ENCODE data around the gene NPAS3.
A peak's percentile ranks its signal among the peaks of the same experiment; 100 is the strongest.

NPAS3 gene

DNA sequence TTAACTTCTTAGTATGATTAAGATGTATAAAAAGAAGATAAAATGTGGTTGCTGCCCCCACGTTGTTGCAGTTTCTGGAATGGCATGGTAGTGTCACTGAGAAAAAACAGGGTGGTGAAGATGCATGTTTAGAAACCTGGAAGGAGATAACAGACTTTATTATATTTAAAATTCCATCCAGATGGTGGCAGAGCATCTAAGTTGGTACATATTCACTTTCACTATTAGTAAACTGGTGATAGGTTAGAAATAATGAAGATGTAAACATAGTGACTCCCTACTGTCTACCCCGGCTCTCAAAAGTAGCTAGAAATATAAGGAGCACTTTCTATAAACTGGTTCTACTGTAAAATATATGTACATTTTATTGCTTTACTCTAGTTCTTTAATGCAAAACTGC, 279.3 kb downstream of the NPAS3 start:
- Mint-ChIP-seq H3K36me3 (ENCODE audit: low read depth) (peaks cover 8% of the 10 kb centered on the region), H3K27me3 (ENCODE audit: low read depth) (no peaks in the 10 kb centered on the region), H3K4me1 (no peaks in the 10 kb centered on the region), H3K9me3 (no peaks in the 10 kb centered on the region), H3K27ac (no peak overlapping the region), H3K4me3 (no peak overlapping the region)
- TF ChIP-seq, protein P1, sequence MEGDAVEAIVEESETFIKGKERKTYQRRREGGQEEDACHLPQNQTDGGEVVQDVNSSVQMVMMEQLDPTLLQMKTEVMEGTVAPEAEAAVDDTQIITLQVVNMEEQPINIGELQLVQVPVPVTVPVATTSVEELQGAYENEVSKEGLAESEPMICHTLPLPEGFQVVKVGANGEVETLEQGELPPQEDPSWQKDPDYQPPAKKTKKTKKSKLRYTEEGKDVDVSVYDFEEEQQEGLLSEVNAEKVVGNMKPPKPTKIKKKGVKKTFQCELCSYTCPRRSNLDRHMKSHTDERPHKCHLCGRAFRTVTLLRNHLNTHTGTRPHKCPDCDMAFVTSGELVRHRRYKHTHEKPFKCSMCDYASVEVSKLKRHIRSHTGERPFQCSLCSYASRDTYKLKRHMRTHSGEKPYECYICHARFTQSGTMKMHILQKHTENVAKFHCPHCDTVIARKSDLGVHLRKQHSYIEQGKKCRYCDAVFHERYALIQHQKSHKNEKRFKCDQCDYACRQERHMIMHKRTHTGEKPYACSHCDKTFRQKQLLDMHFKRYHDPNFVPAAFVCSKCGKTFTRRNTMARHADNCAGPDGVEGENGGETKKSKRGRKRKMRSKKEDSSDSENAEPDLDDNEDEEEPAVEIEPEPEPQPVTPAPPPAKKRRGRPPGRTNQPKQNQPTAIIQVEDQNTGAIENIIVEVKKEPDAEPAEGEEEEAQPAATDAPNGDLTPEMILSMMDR (IDR thresholded peaks at IDR 0.05; ENCODE audit: unreplicated experiment in 3 of 3): no peak

DNA sequence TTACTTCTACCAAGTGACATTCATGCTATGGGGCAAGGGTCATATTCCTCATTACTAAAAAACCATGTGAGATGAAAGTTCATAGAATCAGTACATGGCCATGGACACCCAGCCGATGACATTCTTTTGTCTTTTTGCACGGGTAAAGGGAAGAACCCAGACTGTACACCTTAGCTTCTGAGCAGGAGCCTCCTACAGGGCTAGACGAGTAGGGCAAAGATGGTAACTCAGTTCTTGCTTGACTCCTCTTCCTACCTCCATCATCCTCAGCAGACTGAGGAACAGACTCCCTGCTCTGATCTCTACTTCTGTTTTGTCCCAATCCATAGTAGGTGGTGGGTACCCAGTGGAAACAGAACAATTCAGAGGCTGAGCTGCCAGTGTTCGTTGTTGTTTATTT, 281.3 kb downstream of the NPAS3 start:
- Mint-ChIP-seq H3K9me3 (no peaks in the 10 kb centered on the region), H3K27ac (no peak overlapping the region), H3K27me3 (ENCODE audit: low read depth) (no peaks in the 10 kb centered on the region), H3K36me3 (ENCODE audit: low read depth) (peaks cover 8% of the 10 kb centered on the region), H3K4me3 (no peak overlapping the region), H3K4me1 (no peaks in the 10 kb centered on the region)
- TF ChIP-seq, protein P1 (IDR thresholded peaks at IDR 0.05; ENCODE audit: unreplicated experiment in 3 of 3): no peak

DNA sequence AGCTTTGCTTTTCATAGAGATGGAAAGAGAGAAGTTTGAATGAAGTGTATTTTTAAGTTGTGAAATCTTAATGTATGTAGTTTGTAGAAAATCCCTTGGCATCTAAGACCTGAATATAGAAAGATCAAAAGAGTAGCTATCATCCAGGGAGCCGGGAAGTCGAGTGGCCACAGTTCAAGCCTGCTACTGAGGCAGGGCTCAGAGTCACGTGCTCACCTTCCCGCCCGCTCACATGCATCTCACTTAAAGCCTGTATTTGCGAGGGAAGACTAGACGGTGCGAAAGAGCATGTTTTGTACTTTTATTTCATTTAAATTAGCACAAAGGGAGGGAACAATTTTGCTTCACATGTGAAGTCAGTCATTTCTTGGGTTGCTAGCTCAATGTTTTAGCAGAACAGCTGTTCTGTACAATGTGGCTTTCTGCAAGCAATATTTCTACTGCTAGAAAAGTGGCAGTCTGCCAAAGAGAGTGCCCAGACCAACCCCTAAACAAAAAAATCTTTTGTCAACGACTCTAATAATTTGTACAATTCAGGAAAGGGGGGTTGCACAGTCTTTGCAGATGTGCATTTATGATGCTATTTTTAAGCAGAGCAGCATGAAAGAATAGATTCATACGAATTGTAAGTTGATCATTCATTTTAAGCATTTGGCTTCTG, 290.7 kb downstream of the NPAS3 start:
- Mint-ChIP-seq H3K9me3 (no peaks in the 10 kb centered on the region), H3K36me3 (ENCODE audit: low read depth) (no peaks in the 10 kb centered on the region), H3K4me3 (peak overlapping the region in 1 of 3 experiments; percentile 62), H3K27ac (peak overlapping the region in 2 of 3 experiments; percentile 53 to 58), H3K4me1 (peaks cover 17% of the 10 kb centered on the region), H3K27me3 (ENCODE audit: low read depth) (peaks cover 3% of the 10 kb centered on the region)
- TF ChIP-seq, protein P1 (IDR thresholded peaks at IDR 0.05; ENCODE audit: unreplicated experiment in 3 of 3): no peak

DNA sequence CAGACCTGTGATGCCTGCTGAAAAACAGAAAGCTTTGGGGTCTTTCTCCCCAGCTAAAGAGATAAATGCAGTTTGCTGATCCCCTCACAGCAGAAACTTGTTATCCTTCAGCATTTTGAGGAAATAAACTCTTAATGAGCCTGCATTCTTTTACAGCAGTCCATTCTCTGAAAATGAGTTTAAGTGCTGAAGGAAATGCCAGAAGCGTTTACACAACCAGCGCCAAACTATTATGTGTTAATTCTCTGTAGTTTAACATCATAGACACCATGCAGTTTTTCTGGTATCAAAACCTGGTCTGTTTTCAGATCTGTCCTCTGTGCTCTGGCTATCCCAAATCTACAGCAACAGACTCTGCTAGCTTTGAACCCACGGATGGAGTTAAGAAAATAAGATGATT, 291.3 kb downstream of the NPAS3 start:
- peaks cover 3% of the 10 kb centered on the region for H3K27me3 Mint-ChIP-seq (ENCODE audit: low read depth)
- H3K36me3 Mint-ChIP-seq (ENCODE audit: low read depth): no peaks in the 10 kb centered on the region
- H3K4me1 Mint-ChIP-seq: peaks cover 17% of the 10 kb centered on the region
- H3K9me3 Mint-ChIP-seq: no peaks in the 10 kb centered on the region
- TF ChIP-seq, protein P1 (IDR thresholded peaks at IDR 0.05; ENCODE audit: unreplicated experiment in 3 of 3): no peak
- H3K4me3 Mint-ChIP-seq: no peak overlapping the region
- peak overlapping the region in 1 of 3 experiments; percentile 27 for H3K27ac Mint-ChIP-seq

DNA sequence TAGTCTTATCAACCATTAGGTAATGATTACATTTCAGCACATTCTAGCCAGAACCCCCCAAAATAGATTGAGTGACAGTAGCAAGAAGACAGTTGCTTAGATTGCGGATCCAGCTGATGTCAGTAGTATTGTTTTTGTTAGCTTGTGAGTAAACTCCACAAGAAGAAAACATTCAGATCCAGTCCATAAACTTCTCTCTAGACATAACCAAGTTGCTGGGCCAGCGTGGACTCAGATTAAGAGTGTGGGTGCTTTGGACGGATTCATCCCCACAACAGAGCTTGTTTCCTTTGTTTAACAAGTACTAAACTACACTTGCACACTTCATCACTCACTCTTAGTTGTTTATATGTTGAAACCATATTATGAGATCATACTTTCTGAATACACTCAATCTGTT, 293.4 kb downstream of the NPAS3 start:
- H3K4me3 Mint-ChIP-seq: no peak overlapping the region
- H3K4me1 Mint-ChIP-seq: peaks cover 17% of the 10 kb centered on the region
- peaks cover 3% of the 10 kb centered on the region for H3K27me3 Mint-ChIP-seq (ENCODE audit: low read depth)
- no peaks in the 10 kb centered on the region for H3K9me3 Mint-ChIP-seq
- TF ChIP-seq, protein P1 (IDR thresholded peaks at IDR 0.05; ENCODE audit: unreplicated experiment in 3 of 3): no peak
- H3K36me3 Mint-ChIP-seq (ENCODE audit: low read depth): no peaks in the 10 kb centered on the region
- no peak overlapping the region for H3K27ac Mint-ChIP-seq

DNA sequence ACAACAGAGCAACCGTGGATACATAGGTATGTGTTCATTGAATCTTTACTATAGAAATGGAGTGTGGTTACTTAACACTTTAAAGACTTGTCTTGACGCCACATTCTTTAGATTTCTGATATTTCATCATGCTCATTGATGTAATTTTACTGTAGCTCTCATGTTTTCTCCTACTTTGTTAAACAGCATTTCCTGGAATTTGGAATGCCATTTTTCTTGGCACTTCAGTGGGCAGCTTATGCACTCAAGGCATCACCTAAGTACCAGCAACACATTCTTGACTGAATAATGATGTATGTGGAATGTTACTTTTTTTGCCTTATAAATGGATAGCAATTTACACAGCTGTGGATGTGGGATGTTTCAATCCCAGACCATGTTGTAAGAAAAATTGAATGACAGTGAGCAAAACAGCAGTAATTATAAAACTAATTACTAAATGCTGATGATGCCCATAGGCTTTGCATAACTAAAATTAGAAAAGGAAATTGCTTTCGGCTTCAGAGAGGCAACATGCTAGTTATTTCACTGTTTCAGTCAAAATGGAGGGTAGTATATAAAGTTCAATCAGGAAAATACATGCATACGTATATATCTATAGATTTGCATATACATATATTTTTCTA, 298.5 kb downstream of the NPAS3 start:
- Mint-ChIP-seq H3K9me3 (no peaks in the 10 kb centered on the region), H3K27me3 (ENCODE audit: low read depth) (no peaks in the 10 kb centered on the region), H3K4me3 (no peak overlapping the region), H3K4me1 (peaks cover 5% of the 10 kb centered on the region), H3K27ac (no peak overlapping the region), H3K36me3 (ENCODE audit: low read depth) (no peaks in the 10 kb centered on the region)
- TF ChIP-seq, protein P1 (IDR thresholded peaks at IDR 0.05; ENCODE audit: unreplicated experiment in 3 of 3): no peak

All from nephron (organoid).